Measurements from ENCODE around the gene CTRL. TPM values are rescaled to one million over a fixed set of nuclear protein-coding genes. Genes with fewer than 3 reads are reported as not detected.

The CTRL gene
- total RNA-seq, 2 donors from 2014 or later: 6.7 to 8.4 TPM

DNA sequence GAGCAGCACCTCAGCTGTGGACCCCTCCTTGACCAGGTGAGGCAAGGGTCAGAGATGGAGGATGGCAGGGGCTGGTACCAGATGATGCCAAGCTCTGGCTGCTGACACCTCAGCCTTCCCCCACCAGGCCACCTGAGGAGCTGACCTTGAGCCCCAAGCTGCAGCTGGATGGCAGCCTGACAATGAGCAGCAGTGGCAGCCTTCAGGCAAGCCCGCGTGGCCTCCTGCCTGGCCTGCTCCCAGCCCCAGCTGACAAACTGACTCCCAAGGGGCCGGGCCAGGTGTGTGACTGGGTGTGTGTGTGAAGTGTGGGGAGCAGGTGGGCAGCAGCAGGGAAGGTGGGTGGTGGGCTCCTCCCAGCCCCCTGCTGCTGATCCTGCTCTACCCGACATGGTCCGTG, 51.7 kb downstream of the CTRL start:
- Mint-ChIP-seq H3K36me3 (ENCODE audit: low read depth) (no peaks in the 10 kb centered on the region), H3K27me3 (no peaks in the 10 kb centered on the region), H3K4me3 (no peak overlapping the region), H3K4me1 (peaks cover 11% of the 10 kb centered on the region), H3K27ac (no peak overlapping the region)
- no peak for DNase-seq
- H3K9me3 ChIP-seq (ENCODE audit: control insufficient read depth, low read length, poor library complexity, severe bottlenecking): no peaks in the 10 kb centered on the region
- no peak for ATAC-seq

Other genes starting within 250 kb of the CTRL start
- gene GFOD2, start 212.5 kb downstream of the CTRL start, total RNA-seq: 10 to 100 TPM; 11.7 to 14.7 TPM
- 10 to 100 TPM; 29.8 to 30.4 TPM for gene RANBP10, start 125.3 kb downstream of the CTRL start, total RNA-seq
- gene TSNAXIP1, start 125.0 kb downstream of the CTRL start, total RNA-seq: under 1 TPM; 0.62 to 0.63 TPM
- 10 to 100 TPM; 31.2 to 33.1 TPM for gene THAP11, start 89.5 kb downstream of the CTRL start, total RNA-seq
- gene NUTF2, start 84.9 kb downstream of the CTRL start, total RNA-seq: 10 to 100 TPM; 46.6 to 66.8 TPM
- 10 to 100 TPM; 75.3 to 77.0 TPM for gene CENPT, start 84.2 kb downstream of the CTRL start, total RNA-seq
- 100 to 1,000 TPM in 1 of 2 donors, 10 to 100 TPM in 1; 99.0 to 105 TPM for gene EDC4, start 58.8 kb downstream of the CTRL start, total RNA-seq
- gene NRN1L, start 47.0 kb downstream of the CTRL start, total RNA-seq: 1 to 10 TPM; 2.5 to 2.6 TPM
- gene PSKH1, start 38.6 kb downstream of the CTRL start, total RNA-seq: 10 to 100 TPM; 14.5 to 15.5 TPM
- gene PSMB10, start 5.0 kb upstream of the CTRL start, total RNA-seq: 100 to 1,000 TPM in 1 of 2 donors, 10 to 100 TPM in 1; 93.7 to 119 TPM
- 1 to 10 TPM; 4.6 to 5.7 TPM for gene LCAT, start 12.3 kb upstream of the CTRL start, total RNA-seq
- 10 to 100 TPM; 19.5 to 24.3 TPM for gene SLC12A4, start 36.8 kb upstream of the CTRL start, total RNA-seq
- gene DPEP3, start 48.6 kb upstream of the CTRL start, total RNA-seq: under 1 TPM; 0.22 to 0.68 TPM
- 10 to 100 TPM; 42.7 to 51.2 TPM for gene DPEP2, start 67.6 kb upstream of the CTRL start, total RNA-seq
- not detected for gene DPEP2NB, start 84.0 kb upstream of the CTRL start, total RNA-seq
- 10 to 100 TPM; 13.2 to 14.8 TPM for gene DDX28, start 91.4 kb upstream of the CTRL start, total RNA-seq
- 10 to 100 TPM; 12.0 to 12.3 TPM for gene DUS2, start 91.4 kb upstream of the CTRL start, total RNA-seq
- gene NFATC3, start 153.5 kb upstream of the CTRL start, total RNA-seq: 100 to 1,000 TPM in 1 of 2 donors, 10 to 100 TPM in 1; 94.5 to 101 TPM

Data from T-helper 17 cell (primary cell).